Liver (tissue), 9 donors: ENCODE measurements around the gene SLC37A4. TPM values are rescaled to one million over a fixed set of nuclear protein-coding genes. Genes with fewer than 3 reads are reported as not detected.

Experiments
- DNase-seq: peaks from one replicate; pipeline ENCODE4 v3.0.0-alpha.2; 2017; ENCODE audit warnings: low spot score
- H3K27ac ChIP-seq, 2 donors: one replicate each; pipeline ENCODE4 v1.7.0; 2013; ENCODE audit warnings: inconsistent platforms in 2 of 2, low read length in 2 of 2, control low read depth in 1 of 2, low read depth in 1 of 2, mild to moderate bottlenecking in 1 of 2
- H3K27me3 ChIP-seq, 4 donors: one replicate each; pipeline versions ENCODE4 v1.6.1 to v1.7.0; 2013; ENCODE audit warnings: low read length in 3 of 4, inconsistent platforms in 1 of 4, mild to moderate bottlenecking in 1 of 4, moderate library complexity in 1 of 4; ENCODE audit not compliant: control insufficient read depth in 4 of 4, insufficient read depth in 4 of 4
- H3K36me3 ChIP-seq, 4 donors: one replicate each; pipeline versions ENCODE4 v1.6.1 to v1.7.0; 2013; ENCODE audit warnings: low read length in 3 of 4, mild to moderate bottlenecking in 3 of 4, low read depth in 1 of 4, moderate library complexity in 1 of 4; ENCODE audit not compliant: control insufficient read depth in 4 of 4, insufficient read depth in 3 of 4
- H3K4me1 ChIP-seq, 4 donors: one replicate each; pipeline versions ENCODE4 v1.6.1 to v1.7.0; 2013; ENCODE audit warnings: low read length in 3 of 4, mild to moderate bottlenecking in 3 of 4, moderate library complexity in 1 of 4; ENCODE audit not compliant: control insufficient read depth in 4 of 4, insufficient read depth in 4 of 4
- H3K4me3 ChIP-seq, 3 donors: one replicate each; pipeline versions ENCODE4 v1.6.1 to v1.7.0; 2013; ENCODE audit warnings: low read length in 3 of 3, control low read depth in 1 of 3, low read depth in 1 of 3, mild to moderate bottlenecking in 1 of 3
- H3K9ac ChIP-seq, 2 donors: one replicate each; pipeline ENCODE4 v1.7.0; 2013; ENCODE audit warnings: low read length in 2 of 2, mild to moderate bottlenecking in 2 of 2, moderate library complexity in 2 of 2, control low read depth in 1 of 2, low read depth in 1 of 2
- H3K9me3 ChIP-seq, 4 donors: one replicate each; pipeline versions ENCODE4 v1.6.1 to v1.7.0; 2013; ENCODE audit warnings: low read length in 3 of 4; ENCODE audit not compliant: control insufficient read depth in 4 of 4
- ATF3 ChIP-seq: IDR thresholded peaks from 2 replicates; pipeline ENCODE4 v1.6.1; 2016; ENCODE audit warnings: antibody characterized with exemption
- EGR1 ChIP-seq, 2 donors: IDR thresholded peaks; 2 replicates each; pipeline ENCODE4 v1.6.1; 2016 to 2018; ENCODE audit warnings: antibody characterized with exemption in 2 of 2, low read depth in 2 of 2
- FOXA1 ChIP-seq: IDR thresholded peaks from 2 replicates; pipeline ENCODE4 v1.6.1; 2016; ENCODE audit warnings: antibody characterized with exemption
- FOXA2 ChIP-seq: IDR thresholded peaks from 2 replicates; pipeline ENCODE4 v1.6.1; 2016; ENCODE audit warnings: antibody characterized with exemption
- GABPA ChIP-seq, 2 donors: IDR thresholded peaks in 1 of 2; conservative IDR thresholded peaks in 1 of 2; 2 replicates each; pipeline ENCODE4 v1.6.1; 2016; ENCODE audit warnings: antibody characterized with exemption in 2 of 2, mild to moderate bottlenecking in 1 of 2, moderate library complexity in 1 of 2
- HNF4A ChIP-seq, 2 donors: conservative IDR thresholded peaks; 2 replicates each; pipeline ENCODE4 v1.6.1; 2016; ENCODE audit warnings: antibody characterized with exemption in 2 of 2, mild to moderate bottlenecking in 2 of 2
- HNF4G ChIP-seq: IDR thresholded peaks from 2 replicates; pipeline ENCODE4 v1.6.1; 2016; ENCODE audit warnings: antibody characterized with exemption
- JUND ChIP-seq, 2 donors: IDR thresholded peaks; 2 replicates each; pipeline ENCODE4 v1.6.1; 2016; ENCODE audit warnings: antibody characterized with exemption in 2 of 2
- NR2F2 ChIP-seq: IDR thresholded peaks from 2 replicates; pipeline ENCODE4 v1.6.1; 2016; ENCODE audit warnings: antibody characterized with exemption
- RAD21 ChIP-seq, 2 donors: IDR thresholded peaks; 2 replicates each; pipeline ENCODE4 v1.6.1; 2016; ENCODE audit warnings: antibody characterized with exemption in 2 of 2, mild to moderate bottlenecking in 2 of 2
- REST ChIP-seq: IDR thresholded peaks from 2 replicates; pipeline ENCODE4 v1.6.1; 2016; ENCODE audit warnings: antibody characterized with exemption, mild to moderate bottlenecking
- RXRA ChIP-seq, 2 donors: IDR thresholded peaks; 2 replicates each; pipeline ENCODE4 v1.6.1; 2017 to 2018; ENCODE audit warnings: antibody characterized with exemption in 2 of 2, mild to moderate bottlenecking in 1 of 2
- SP1 ChIP-seq: IDR thresholded peaks from 2 replicates; pipeline ENCODE4 v1.6.1; 2018; ENCODE audit warnings: antibody characterized with exemption, mild to moderate bottlenecking
- TAF1 ChIP-seq: conservative IDR thresholded peaks from 2 replicates; pipeline ENCODE4 v1.6.1; 2016; ENCODE audit warnings: antibody characterized with exemption, mild to moderate bottlenecking
- ZBTB33 ChIP-seq: IDR thresholded peaks from 2 replicates; pipeline ENCODE4 v1.6.1; 2016; ENCODE audit warnings: antibody characterized with exemption
- WGBS: extraction: QIAGEN DNeasy Blood & Tissue Kit; methylation state at CpG from one replicate; pipeline ENCODE4 v1.1.7; 2013; 5-methylcytosine and 5-hydroxymethylcytosine counted together
- polyA plus RNA-seq, 2 donors: library from polyadenylated mRNA; stranded (reverse) in 1 of 2; unstranded in 1 of 2; fragments of 200-250 nt in 1 of 2; fragments of >200 nt in 1 of 2; fragmentation: Nextera tagmentation in 1 of 2; extraction: Ambion mirVana in 1 of 2; gene quantifications; one replicate each; pipeline versions ENCODE4 v1.2.1 to v1.2.3, GENCODE V29; 2013 to 2015
- total RNA-seq, 2 donors: library from RNA; depleted of rRNA; stranded (reverse); fragments of >200 nt; gene quantifications; one replicate each; pipeline ENCODE4 v1.2.3, GENCODE V29; 2014
- TF ChIP-seq, protein P1 (sequence below): fragments of 150-350 bp; IDR thresholded peaks from 2 replicates; pipeline ENCODE4 v1.5.1; 2017; ENCODE audit warnings: improper control_type of control experiment, low read depth, low read length; ENCODE audit not compliant: missing input control
- TF ChIP-seq, protein P2 (sequence below): IDR thresholded peaks from 2 replicates; pipeline ENCODE4 v1.6.1; 2016; ENCODE audit warnings: antibody characterized with exemption
- donor health status: healthy.
- donor health status: healthy.
- donor health status: healthy.
- donor health status: healthy.
- donor health status: healthy.

SLC37A4 gene
- total and polyA plus RNA-seq, 4 donors = 62.7 to 184 (median 96.3) TPM

- no peaks in the 10 kb centered on the region for H3K9me3 ChIP-seq
- no peaks in the 10 kb centered on the region for H3K36me3 ChIP-seq
- H3K27ac ChIP-seq = no peak overlapping the region
- 84% methylated on average over 5 of the region's 5 CpGs for WGBS
- TF ChIP-seq HNF4A (conservative IDR thresholded peaks at IDR 0.05) (no peak), EGR1 (IDR thresholded peaks at IDR 0.05; ENCODE audit: low read depth in 2 of 2) (no peak), JUND (IDR thresholded peaks at IDR 0.05) (no peak), FOXA1 (no peak), FOXA2 (no peak), GABPA (IDR thresholded peaks at IDR 0.05 in 1 of 2, conservative IDR thresholded peaks at IDR 0.05 in 1 of 2) (no peak), REST (no peak), RXRA (IDR thresholded peaks at IDR 0.05) (no peak), ATF3 (no peak)
- TF ChIP-seq, protein P1, sequence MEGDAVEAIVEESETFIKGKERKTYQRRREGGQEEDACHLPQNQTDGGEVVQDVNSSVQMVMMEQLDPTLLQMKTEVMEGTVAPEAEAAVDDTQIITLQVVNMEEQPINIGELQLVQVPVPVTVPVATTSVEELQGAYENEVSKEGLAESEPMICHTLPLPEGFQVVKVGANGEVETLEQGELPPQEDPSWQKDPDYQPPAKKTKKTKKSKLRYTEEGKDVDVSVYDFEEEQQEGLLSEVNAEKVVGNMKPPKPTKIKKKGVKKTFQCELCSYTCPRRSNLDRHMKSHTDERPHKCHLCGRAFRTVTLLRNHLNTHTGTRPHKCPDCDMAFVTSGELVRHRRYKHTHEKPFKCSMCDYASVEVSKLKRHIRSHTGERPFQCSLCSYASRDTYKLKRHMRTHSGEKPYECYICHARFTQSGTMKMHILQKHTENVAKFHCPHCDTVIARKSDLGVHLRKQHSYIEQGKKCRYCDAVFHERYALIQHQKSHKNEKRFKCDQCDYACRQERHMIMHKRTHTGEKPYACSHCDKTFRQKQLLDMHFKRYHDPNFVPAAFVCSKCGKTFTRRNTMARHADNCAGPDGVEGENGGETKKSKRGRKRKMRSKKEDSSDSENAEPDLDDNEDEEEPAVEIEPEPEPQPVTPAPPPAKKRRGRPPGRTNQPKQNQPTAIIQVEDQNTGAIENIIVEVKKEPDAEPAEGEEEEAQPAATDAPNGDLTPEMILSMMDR = no peak
- TF ChIP-seq, protein P2, sequence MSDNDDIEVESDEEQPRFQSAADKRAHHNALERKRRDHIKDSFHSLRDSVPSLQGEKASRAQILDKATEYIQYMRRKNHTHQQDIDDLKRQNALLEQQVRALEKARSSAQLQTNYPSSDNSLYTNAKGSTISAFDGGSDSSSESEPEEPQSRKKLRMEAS = no peak
- no peak for DNase-seq
- no peaks in the 10 kb centered on the region for H3K27me3 ChIP-seq
- no peak overlapping the region for H3K4me3 ChIP-seq
- H3K4me1 ChIP-seq = no peaks in the 10 kb centered on the region
- H3K9ac ChIP-seq = no peak overlapping the region
Measured at GRCh38 chr11:119038884-119039283, 8.2 kb upstream of the SLC37A4 start.

DNA sequence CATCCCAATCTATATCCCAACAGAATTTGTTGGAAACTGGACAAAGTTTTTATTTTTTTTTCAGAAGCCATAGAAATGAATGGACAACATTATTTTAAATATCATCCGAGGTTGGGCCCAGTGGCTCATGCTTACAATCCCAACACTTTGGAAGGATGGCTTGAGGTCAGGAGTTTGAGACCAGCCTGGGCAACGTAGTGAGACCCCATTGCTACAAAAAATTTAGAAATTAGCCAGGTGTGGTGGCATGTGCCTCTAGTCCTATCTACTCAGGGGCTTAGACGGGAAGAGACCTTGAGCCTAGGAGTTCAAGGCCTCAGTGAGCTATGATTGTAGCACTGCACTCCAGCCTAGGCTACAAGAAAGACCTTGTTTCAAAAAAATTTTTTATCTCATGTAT, 4.1 kb upstream of the SLC37A4 start:
- Histone ChIP-seq H3K27me3 (no peaks in the 10 kb centered on the region), H3K4me1 (peaks cover 0 to 3% (median under 1%) of the 10 kb centered on the region in 4 donors), H3K4me3 (no peak overlapping the region), H3K27ac (no peak overlapping the region), H3K9ac (no peak overlapping the region), H3K9me3 (no peaks in the 10 kb centered on the region), H3K36me3 (no peaks in the 10 kb centered on the region)
- no peak for DNase-seq
- WGBS = 85% methylated on average over 3 of the region's 3 CpGs
- TF ChIP-seq JUND (IDR thresholded peaks at IDR 0.05) (no peak), ATF3 (no peak), GABPA (IDR thresholded peaks at IDR 0.05 in 1 of 2, conservative IDR thresholded peaks at IDR 0.05 in 1 of 2) (no peak), HNF4A (conservative IDR thresholded peaks at IDR 0.05) (no peak), RAD21 (IDR thresholded peaks at IDR 0.05) (no peak), TAF1 (no peak), ZBTB33 (no peak), REST (no peak), SP1 (no peak), FOXA2 (no peak), HNF4G (no peak), NR2F2 (no peak)
- TF ChIP-seq, protein P1 = no peak
- TF ChIP-seq, protein P2 = no peak
